A673 (cell line): ENCODE measurements around the gene LAMA4. TPM values are rescaled to one million over a fixed set of nuclear protein-coding genes. Genes with fewer than 3 reads are reported as not detected.

Experiments
- BruUV-seq: library from RNA; stranded (reverse); fragments of 400-500 nt; replicated peaks from 2 replicates; lab custom pipeline; 2021; lab: Mats Ljungman, UMichigan
- CTCF ChIA-PET: fragments of 300-600 bp; sonication (Branson Sonifier 250); formaldehyde crosslinking; loops from one replicate; lab custom pipeline; 2022; ENCODE audit warnings: antibody characterized with exemption; lab: Charles Lee
- POLR2A ChIA-PET: fragments of 300-600 bp; sonication (Branson Sonifier 250); formaldehyde crosslinking; loops from one replicate; lab custom pipeline; 2022; ENCODE audit warnings: antibody characterized with exemption; ENCODE audit not compliant: low non-redundant PET; lab: Charles Lee
- DNase-seq: peaks from one replicate; pipeline ENCODE4 v3.0.0-alpha.2; 2015; ENCODE audit warnings: low spot score
- H3K27ac ChIP-seq: fragments of 200-600 bp; sonication (generic); 2 replicates; pipeline ENCODE4 v1.5.1; 2016; ENCODE audit warnings: mixed run types, low read depth, mild to moderate bottlenecking, mixed read lengths, antibody characterized with exemption, low read length; ENCODE audit not compliant: poor library complexity, severe bottlenecking
- H3K27me3 ChIP-seq: fragments of 200-600 bp; sonication (generic); replicated peaks from 2 replicates; pipeline ENCODE4 v1.6.1; 2017; ENCODE audit warnings: mixed run types, low read depth, mild to moderate bottlenecking, mixed read lengths, antibody characterized with exemption, low read length; ENCODE audit not compliant: insufficient read depth, poor library complexity
- H3K36me3 ChIP-seq: fragments of 200-600 bp; sonication (generic); 2 replicates; pipeline ENCODE4 v1.6.1; 2016; ENCODE audit warnings: mixed run types, mild to moderate bottlenecking, mixed read lengths, antibody characterized with exemption, low read length; ENCODE audit not compliant: insufficient read depth, poor library complexity, severe bottlenecking
- H3K4me1 ChIP-seq: fragments of 200-600 bp; sonication (generic); 2 replicates; pipeline ENCODE4 v1.6.1; 2017; ENCODE audit warnings: mixed run types, mild to moderate bottlenecking, mixed read lengths, antibody characterized with exemption, low read length; ENCODE audit not compliant: insufficient read depth, poor library complexity, severe bottlenecking
- H3K4me3 ChIP-seq: fragments of 200-600 bp; sonication (generic); 2 replicates; pipeline ENCODE4 v1.5.1; 2016; ENCODE audit warnings: low read depth, mixed run types, mild to moderate bottlenecking, mixed read lengths, low read length; ENCODE audit not compliant: poor library complexity, severe bottlenecking
- H3K9me3 ChIP-seq: fragments of 200-600 bp; sonication (generic); 2 replicates; pipeline ENCODE4 v1.6.1; 2016; ENCODE audit warnings: mixed run types, low read depth, mild to moderate bottlenecking, mixed read lengths, antibody characterized with exemption, low read length; ENCODE audit not compliant: poor library complexity, severe bottlenecking
- CTCF ChIP-seq: fragments of 300-800, 200-600 bp; sonication (generic); conservative IDR thresholded peaks from 2 replicates; pipeline ENCODE4 v1.5.1; 2017; ENCODE audit warnings: low read depth, mild to moderate bottlenecking, antibody characterized with exemption, low read length, moderate library complexity, mixed read lengths
- EZH2 ChIP-seq: fragments of 200-600 bp; sonication (generic); IDR thresholded peaks from 2 replicates; pipeline ENCODE4 v1.6.1; 2017; ENCODE audit warnings: borderline replicate concordance, low read depth, mild to moderate bottlenecking, mixed read lengths, antibody characterized with exemption, low read length; ENCODE audit not compliant: poor library complexity, severe bottlenecking
- intact Hi-C: fragments of 100-400 bp; cut with micrococcal nuclease; formaldehyde crosslinking; loops from one replicate; pipeline ENCODE4 v1.10.0; 2022; ENCODE audit not compliant: unreplicated experiment
- total RNA-seq: library from RNA; stranded (reverse); gene quantifications from 2 replicates; pipeline ENCODE4 v1.2.3, GENCODE V29; 2021

Gene LAMA4
- total RNA-seq, 1 experiment from 2014 or later: 1.2 TPM

GRCh38 chr6:112274774-112275173 lies 20.4 kb upstream of the LAMA4 start:
- POLR2A ChIA-PET: no interaction called here

GRCh38 chr6:112272799-112273198 lies 18.4 kb upstream of the LAMA4 start:
- Histone ChIP-seq H3K4me1 (no peaks in the 10 kb centered on the region), H3K9me3 (no peaks in the 10 kb centered on the region), H3K27me3 (no peaks in the 10 kb centered on the region), H3K4me3 (no peak overlapping the region), H3K27ac (no peak overlapping the region), H3K36me3 (no peaks in the 10 kb centered on the region)
- no TSS peak for BruUV-seq
- intact Hi-C loops: no loop called here
- CTCF ChIA-PET: no interaction called here
- DNase-seq: no peak
- no peak for TF ChIP-seq CTCF
- no peak for TF ChIP-seq EZH2
- POLR2A ChIA-PET: interaction anchor here (0.5 kb wide), 1 partner anchor 924 kb away, joined by 4 read pairs; no protein-coding TSS in a partner anchor

More at GRCh38 chr6:112274774-112275173, 20.4 kb upstream of the LAMA4 start:
- no peaks in the 10 kb centered on the region for H3K36me3 ChIP-seq
- H3K9me3 ChIP-seq: no peaks in the 10 kb centered on the region
- CTCF ChIA-PET: no interaction called here
- no peak overlapping the region for H3K27ac ChIP-seq
- no peaks in the 10 kb centered on the region for H3K4me1 ChIP-seq
- TF ChIP-seq CTCF: no peak
- TF ChIP-seq EZH2: no peak
- no TSS peak for BruUV-seq
- no peak overlapping the region for H3K4me3 ChIP-seq
- DNase-seq: no peak
- H3K27me3 ChIP-seq: no peaks in the 10 kb centered on the region
- intact Hi-C loops: no loop called here

GRCh38 chr6:112270756-112271155 lies 16.4 kb upstream of the LAMA4 start:
- H3K27ac ChIP-seq: no peak overlapping the region
- no TSS peak for BruUV-seq
- POLR2A ChIA-PET: no interaction called here

More at GRCh38 chr6:112270756-112271155, 16.4 kb upstream of the LAMA4 start:
- H3K36me3 ChIP-seq: no peaks in the 10 kb centered on the region
- no peaks in the 10 kb centered on the region for H3K4me1 ChIP-seq
- DNase-seq: no peak
- H3K4me3 ChIP-seq: no peak overlapping the region
- no peaks in the 10 kb centered on the region for H3K27me3 ChIP-seq
- CTCF ChIA-PET: no interaction called here
- TF ChIP-seq CTCF (no peak), EZH2 (no peak)
- no peaks in the 10 kb centered on the region for H3K9me3 ChIP-seq
- intact Hi-C loops: no loop called here
